Hepatocyte (in vitro differentiated cells): ENCODE results near the gene CDKN2AIPNL.

Source experiments
- CTCF ChIP-seq: fragments of 200-600 bp; sonication (generic); IDR thresholded peaks from 2 replicates; pipeline ENCODE4 v1.5.1; 2016; ENCODE audit warnings: antibody characterized with exemption, mild to moderate bottlenecking; ENCODE audit not compliant: poor library complexity
- EZH2 ChIP-seq: fragments of 200-600 bp; sonication (generic); IDR thresholded peaks from 2 replicates; pipeline ENCODE4 v1.6.1; 2016; ENCODE audit warnings: antibody characterized with exemption, mild to moderate bottlenecking, borderline replicate concordance

- no peak for TF ChIP-seq EZH2
- no peak for TF ChIP-seq CTCF
Observed at GRCh38 chr5:134444941-134445471, 33.3 kb upstream of the CDKN2AIPNL start.
